ENCODE measurements around the gene RIN1.
"Not testable (repeated sequence)": the region's sequence is repeated elsewhere in the genome, so short reads cannot be mapped to it uniquely, and the experiment has no call there.

RIN1 gene

DNA sequence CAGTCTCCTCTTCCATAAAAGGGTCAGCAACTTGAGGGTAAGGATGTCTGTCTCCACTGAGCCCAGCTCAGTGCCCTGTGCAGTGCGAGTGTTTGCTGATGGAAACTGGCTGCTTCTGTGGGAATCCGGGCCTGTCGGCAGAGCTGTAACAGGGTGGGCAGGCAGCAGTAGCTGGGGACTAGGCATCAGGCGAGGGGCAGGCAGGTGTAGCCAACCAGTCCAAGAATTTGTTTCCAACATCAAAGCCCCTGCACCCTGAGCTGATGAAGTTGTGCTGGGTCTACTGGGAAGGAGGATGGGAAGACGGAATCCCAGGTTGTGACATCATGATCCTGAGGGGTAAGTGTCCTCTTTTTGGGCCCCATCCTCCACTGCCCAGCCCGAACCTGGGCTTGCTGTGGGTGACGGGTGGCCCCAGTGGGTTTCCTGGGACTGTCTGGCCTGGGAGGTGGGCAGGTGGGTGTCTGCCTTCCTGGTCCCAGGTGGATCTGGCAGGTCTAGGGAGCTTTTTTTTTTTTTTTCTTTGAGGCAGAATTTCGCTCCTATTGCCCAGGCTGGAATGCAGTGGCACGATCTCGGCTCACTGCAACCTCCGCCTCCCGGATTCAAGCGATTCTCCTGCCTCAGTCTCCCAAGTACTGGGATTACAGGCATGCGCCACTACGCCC is 24.3 kb upstream of the RIN1 start:
- DNase-seq (ENCODE audit: low spot score), result no peak

DNA sequence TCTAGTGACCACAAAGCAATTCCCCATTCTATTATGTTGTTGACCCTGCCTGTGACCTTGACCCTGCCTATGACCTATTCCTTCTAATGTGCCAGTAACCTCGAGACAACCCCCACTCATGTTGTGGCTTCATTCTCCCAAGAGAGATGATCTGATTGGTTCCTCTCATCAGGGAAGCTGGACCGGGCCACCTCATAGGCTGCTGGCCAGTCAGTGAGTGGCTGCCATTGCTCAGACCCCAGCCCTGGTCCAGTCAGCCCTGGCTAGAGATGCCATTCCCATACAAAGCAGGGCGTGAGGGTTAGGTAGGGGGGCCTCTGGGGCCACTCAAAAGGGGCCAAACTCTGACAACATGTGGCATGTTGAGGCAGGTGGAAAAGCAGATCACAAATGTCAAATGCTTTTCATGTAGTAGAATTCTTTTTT is 23.4 kb upstream of the RIN1 start:
- peak; percentile 65 for DNase-seq (ENCODE audit: low spot score)

DNA sequence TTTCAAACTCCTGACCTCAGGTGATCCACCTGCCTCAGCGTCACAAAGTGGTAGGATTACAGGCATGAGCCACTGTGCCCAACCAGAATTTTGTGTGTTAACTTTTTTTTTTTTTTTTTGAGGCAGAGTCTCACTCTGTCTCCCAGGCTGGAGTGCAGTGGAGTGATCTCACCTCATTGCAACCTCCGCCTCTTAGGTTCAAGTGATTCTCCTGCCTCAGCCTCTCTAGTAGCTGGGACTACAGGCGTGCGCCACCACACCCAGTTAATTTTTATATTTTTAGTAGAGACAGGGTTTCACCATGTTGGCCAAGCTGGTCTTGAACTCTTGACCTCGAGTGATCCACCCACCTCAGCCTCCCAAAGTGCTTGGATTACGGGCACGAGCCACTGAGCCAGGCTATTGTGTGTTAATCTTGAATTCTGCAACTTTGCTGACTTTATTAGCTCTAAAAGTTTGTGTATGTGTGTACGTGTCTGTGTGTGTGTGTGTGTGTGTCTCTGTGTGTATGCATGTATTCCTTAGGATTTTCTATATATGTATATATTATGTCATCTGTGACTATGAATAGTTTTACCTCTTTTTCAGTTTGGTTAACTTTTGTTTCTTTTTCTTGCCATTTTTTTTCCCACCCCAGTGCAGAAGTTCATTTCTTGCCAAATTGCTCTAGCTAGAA is 14.5 kb upstream of the RIN1 start:
- not testable (repeated sequence) for DNase-seq (ENCODE audit: low spot score)

DNA sequence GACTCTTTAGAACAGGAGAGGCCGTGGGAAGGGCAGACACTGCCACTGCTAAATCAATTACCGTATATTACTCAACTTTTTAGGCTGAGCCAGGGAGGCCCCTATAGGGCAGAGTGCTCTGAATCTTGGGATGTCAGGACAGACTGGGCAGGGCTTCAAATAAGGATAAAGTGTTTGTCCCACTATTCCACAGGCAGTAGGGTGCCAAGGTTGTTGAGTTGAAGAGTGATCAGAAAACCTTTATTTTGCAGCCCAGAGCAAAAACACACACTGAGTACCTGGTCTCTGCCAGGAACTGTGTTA is 12.8 kb upstream of the RIN1 start:
- no peak for DNase-seq (ENCODE audit: low spot score)

DNA sequence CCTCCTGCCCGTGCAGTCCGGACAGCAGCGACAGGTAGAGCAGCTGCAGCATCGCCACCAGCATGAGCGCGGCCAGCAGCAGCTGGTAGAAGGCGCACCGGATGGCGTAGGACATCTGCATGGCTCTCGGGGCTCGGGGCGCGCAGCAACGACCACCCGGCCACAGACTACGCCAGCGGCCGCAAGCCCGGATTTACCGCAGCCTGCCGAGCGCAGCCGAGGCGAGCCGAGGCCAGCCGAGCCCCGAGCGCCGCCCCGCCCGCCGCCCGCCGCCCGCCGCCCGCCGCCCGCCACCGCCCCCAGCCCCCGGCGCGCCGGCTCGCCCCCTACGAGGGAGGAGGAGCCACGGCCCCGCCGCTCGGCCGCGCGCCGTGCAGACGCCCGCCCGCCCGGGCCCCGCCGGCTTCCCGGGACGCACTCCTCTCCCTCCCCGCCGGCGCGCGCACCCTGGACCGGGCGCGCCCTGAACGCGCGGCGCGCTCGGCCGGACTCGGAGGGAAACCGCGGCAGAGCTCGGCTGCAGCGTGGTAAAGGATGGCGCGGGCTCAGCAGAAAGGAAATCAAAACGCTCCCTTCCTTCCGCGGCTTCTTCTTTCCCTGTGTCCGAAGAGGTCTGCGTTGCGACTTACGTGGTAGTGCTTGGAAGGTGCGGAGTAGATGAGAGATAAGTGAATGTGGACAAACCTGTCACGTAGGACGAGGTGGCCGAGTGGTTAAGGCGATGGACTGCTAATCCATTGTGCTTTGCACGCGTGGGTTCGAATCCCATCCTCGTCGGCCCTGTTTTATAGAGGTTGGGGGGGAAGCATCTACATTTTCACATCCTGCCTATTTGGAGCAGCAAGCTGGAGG is 11.4 kb upstream of the RIN1 start, which contains the start of gene B4GAT1:
Gene B4GAT1, minus strand, starts transcription at position 205 of the 852 bp plus-strand sequence. Its CDS starts 84 bp downstream, at position 121.
- DNase-seq (ENCODE audit: low spot score), result peak; percentile 86

DNA sequence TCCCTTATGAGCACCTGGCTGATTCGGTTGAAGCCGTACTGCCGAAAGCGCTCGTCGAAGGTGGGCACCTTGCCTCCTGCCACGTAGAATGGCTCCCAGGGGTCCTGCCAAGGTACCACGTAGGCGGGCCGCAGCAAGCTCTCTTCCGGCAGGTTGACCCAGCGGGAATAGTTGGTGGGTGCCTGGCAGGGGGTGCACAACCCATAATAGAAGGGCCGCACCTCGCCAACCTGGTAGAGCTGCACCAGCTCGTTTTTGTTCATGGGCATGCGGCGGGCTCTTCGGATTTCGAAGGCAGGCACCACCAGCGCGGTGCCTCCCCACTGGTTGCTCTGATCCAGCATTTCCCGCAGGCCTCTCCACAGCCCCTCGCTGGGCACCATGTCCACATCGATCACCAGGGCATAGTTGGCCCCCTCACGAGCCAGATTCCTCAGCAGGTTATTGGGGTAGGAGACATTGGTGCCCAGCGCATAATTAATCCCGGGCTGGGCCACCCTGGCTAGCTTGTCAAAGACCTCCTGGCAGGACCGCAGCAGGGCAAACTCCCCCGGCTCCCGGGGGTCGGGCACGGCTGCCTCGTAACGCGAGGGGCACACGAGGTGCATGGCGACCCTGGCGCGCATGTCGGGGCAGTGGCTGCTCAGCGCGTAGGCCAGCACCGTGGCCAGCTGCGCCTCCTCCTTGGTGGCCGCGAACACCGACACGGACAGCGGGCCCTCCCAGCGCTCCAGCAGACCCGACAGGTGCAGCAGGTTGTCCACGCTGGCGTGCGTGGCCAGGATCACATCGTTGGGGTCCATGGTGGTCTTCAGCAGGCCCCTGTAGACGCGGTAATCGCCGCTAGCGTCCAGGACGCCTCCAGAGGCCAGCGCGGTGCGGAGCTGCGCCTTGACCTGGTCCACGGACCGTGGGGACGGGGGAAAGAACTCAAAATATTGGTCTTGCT is 10.5 kb upstream of the RIN1 start:
- no peak for DNase-seq (ENCODE audit: low spot score)

DNA sequence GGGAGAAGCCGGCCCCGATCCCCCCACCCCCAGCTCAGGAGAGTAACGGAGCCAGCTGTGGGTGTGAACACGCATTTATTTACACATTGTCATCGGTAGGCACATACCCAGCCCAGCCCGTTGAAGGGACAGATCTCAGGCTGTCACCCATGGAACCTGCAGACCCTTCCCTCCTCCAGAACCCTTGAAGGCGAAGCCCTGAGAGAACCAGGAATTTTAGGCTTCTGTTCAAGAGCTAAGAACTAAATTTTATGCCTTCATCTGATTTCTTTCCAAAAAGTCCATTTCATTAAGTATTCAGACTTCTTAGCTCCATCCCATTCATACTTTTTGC is 9.0 kb upstream of the RIN1 start:
- DNase-seq (ENCODE audit: low spot score), result no peak

DNA sequence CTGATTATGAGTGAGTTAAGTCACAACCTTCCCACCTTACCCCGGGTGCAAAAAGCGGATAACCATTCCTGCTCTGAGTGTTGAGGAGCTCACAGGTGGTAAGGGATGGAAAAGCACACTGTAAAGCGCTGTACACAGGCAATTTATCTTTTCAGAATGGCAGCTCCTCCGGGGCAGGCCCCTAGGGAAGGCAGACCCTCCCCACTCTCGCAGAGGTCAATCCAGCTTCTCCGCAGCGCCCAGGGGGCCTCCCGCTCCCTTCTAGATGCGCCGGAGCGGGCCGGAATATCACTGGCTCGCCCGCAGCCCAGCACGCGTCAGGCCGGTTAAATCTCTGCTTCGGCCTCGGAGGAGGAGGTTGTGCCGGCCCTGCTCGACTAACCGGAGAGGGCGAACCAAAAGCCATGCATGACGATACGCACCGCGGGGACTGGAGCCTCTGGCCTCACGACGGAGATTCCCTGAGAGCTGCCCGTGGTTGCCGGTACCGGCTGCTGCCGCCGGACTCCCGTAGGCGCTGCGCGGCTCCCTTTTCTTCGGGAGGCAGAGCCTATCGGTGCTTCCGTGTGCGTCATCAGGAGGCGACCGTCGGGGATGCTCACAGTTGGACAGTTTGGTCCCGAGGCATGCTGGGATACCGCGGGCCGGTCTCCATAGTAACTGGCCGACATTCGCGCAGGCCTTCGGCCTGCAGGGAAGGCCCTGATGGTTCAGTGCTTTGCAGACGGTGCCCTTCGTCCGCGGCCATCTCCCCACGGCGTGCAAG is 8.5 kb upstream of the RIN1 start, which contains the start of gene BRMS1:
Gene BRMS1, minus strand, starts transcription at position 555 of the 766 bp plus-strand sequence. CDS start 2,870 bp downstream, outside the sequence.
- DNase-seq (ENCODE audit: low spot score), result peak; percentile 95

DNA sequence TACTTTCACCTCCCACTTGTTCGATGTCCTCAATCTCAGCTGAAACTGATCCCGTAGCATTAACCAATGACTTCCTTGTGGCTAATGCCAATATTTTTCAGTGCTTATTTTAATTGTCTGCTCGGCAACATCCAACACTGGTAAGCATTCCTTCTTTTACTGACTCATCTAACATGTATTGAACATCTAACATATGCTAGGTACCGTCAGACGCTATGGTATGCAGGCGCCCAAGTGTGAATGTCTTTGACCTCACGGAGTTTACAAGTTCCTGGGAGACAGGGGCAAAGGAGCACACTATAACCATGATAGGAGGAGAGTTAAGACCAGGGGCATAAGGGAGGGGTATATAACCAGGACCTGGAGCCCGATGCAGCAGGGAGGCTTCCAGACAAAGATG is 6.9 kb upstream of the RIN1 start:
- DNase-seq (ENCODE audit: low spot score), result no peak

DNA sequence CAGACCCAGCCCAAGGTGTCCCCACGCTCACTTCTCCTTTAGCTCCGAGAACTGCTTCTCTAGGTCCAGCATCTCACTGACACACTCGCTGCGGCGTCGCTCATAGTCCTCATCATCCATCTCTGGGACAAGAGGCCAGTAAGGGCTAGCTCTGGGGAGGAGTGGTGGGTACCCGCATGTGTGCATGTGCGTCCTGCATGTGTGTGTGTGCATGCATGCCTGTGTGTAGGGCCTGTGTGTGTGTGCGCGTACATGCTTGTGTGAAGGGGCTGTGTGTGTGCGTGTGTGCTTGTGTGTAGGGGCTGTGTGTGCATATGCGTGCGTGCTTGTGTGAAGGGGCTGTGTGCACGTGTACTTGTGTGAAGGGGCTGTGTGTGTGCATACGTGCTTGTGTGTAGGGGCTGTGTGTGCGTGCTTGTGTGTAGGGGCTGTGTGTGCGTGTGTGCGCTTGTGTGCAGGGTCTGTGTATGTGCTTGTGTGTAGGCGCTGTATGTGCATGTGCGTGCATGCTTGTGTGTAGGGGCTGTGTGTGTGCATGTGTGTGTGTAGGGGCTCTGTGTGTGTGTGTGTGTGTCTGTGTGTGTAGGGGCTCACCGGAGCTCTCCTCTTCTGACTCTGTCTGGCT is 5.4 kb upstream of the RIN1 start:
- DNase-seq (ENCODE audit: low spot score), result no peak

DNA sequence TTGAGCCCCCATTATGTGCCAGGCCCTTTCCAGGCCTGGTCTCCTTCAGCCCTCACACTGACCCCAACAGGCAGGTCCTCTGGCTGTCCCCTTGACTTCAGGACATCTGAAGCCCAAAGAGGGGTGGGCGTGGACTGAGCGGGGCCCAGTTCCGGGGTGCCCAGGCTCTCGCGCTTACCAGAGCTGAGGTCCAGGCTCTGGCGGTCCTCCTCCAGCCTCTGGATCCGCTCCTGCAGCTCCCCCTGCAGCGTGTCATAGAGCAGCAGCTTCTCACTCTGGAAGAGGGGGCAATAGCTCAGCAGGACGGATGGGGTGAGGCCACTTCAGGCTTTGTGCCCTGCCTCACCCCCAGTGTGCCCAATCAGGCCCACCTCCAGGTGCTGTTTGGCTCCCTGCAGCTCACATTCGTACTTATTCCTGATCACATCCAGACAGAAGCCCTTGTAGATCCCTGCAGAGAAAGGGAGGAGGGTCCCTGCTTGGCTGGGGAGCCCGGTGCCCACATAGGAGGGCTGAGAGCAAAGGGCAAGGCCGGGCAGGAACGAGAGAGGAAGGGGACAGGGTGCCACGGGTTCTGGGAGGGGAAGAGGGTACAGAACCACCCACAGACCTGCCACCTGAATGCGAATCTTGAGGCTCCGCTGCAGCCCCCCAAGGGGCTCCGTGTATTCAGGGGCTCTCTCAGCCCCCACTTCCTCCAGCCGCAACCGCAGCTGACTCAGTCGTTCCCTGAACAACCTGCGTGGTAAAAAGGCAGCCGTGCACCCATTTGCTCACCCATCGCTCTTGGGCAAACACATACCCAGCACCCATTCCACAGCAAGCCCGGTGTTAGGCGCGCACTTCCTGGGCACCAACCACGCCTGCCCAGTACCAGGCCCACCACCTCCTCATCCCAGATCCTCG is 4.6 kb upstream of the RIN1 start:
- no peak for DNase-seq (ENCODE audit: low spot score)

DNA sequence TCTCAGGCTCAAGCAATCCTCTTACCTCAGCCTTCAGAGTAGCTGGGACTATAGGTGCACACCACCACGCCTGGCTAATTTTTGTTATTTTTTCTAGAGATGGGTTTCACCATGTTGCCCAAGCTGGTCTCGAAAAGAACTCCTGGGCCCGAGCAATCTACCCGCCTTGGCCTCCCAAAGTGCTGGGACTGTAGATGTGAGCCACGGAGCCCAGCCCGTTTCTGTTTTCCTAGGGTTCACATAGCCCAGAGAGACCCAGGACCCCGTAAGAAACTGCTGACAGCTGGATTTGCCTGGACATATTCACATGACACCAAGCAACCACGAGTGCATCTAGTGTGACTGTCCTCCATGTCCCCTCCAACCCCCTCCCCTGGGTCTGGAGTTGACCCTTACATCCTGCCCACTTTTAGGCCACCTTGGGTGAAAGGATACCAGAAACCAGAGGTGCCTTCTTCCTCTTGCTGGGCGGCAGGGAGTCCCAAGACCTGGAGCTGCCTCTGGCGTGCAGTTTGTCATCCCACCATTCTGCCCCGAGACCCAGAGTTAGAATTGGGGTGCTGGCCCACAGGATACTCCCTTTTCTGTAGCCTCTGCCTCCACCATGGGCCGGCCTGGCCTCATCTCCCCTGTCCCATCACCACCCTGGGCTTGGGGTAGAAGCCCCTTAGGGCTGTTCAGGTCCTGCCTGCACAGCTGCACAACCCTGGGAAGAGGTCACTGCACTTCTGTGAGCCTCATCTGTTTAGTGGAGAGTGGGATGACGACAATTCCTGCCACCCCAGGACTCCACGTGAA is 3.7 kb upstream of the RIN1 start:
- no peak for DNase-seq (ENCODE audit: low spot score)

DNA sequence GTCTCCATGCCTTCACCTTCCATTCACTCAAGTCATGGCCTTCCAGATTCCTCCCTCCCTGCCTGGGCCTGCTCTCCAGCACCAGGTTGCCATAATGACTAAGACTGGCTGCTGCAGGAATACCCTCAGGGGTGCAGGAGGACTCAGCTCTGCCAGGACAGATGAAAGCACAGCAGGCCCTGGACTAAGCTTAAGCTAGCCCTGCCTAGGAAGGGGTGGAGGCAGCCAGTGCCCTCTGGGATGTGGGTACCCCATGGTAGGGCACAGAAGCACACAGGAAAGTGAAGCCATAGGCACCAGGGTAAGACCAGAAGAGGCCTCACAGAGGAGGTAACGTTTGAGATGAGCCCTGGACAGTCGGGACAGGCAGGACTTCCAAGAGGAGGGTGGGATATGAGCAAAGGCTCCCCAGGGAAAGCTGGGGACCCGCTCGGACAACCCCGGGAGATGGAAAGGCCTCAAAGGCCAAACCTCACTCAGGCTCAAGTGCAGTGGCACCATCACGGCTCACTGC is 3.0 kb upstream of the RIN1 start:
- no peak for DNase-seq (ENCODE audit: low spot score)

DNA sequence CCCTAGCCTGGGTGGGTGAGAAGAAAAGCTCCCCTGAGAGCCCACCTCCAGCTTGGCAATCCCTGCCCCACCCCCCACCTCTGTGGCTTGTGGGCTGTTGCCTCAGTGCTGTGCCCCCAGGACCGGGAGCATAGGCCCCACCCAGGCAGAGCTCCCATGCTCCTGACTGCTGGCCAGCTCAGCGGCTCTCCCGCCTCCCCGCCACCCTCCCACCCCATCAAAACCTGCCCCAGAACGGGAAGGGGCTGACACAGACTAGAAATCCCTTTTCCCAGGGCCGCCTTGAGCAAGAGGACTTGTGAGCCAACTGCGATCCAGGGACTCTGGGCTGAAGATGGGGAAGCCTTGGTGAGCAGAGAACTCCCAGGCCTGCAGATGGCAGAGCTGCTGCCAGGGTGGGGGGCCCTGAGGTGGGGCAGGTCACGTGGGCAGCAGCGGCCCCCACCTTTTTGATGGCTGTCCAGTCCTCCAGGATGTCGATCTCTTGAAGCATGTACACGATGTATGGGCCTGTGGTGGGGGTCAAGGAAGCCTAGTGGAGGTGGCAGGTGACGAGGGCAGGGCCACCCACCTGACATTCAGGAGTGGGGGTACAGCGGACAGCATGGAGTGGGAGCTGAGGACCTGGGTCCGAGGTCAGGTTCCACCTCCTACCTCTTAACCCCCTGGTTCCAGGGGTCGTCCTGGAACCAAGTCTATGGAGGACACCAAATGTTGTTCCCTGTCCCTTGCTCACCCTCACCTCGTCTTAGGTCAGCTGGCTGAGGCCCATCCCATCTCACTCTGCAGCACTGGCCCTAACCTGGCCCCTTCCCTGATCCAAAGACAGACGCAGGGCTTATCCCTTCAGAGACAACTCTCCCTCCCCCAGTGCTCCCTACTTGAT is 2.3 kb upstream of the RIN1 start:
- no peak for DNase-seq (ENCODE audit: low spot score)

DNA sequence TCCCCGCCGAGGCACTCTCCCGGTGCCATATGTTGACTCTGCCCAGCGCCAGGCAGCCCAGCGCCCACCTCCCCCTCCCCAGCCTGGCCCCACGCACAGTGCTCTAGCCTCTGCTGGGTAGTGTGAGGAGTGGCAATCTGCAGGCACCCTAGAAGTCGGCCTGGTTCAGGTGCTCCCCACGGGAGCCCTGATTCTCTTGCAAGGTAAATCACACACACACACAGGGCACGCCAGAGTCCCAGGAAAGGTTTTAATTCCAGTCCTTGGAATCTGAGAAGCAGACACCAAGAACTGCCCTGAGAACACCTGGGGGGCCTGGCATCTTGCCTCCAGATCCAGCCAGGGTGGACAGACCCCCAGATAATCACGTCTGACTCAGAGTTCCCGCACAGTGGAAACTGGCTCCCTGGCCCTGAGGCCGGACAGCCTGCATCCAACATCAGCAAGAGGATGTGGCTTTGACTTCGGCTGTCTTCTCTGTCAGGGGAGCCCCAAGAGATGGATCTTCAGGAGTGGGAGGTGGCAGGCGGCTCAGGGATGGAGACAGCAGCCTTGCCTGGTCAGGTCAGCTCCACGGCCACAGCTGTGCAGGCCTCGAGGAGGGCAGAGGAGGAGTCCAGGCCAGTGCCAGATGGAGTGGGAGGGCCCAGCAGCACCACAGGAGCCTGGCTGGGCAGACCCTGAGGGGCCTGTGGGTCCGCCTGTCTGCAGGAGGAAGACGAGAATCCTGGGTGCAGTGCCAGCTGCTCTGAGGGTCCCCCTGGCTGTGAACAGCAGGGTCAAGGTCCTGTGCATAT is 1.1 kb upstream of the RIN1 start:
- DNase-seq (ENCODE audit: low spot score), result no peak

DNA sequence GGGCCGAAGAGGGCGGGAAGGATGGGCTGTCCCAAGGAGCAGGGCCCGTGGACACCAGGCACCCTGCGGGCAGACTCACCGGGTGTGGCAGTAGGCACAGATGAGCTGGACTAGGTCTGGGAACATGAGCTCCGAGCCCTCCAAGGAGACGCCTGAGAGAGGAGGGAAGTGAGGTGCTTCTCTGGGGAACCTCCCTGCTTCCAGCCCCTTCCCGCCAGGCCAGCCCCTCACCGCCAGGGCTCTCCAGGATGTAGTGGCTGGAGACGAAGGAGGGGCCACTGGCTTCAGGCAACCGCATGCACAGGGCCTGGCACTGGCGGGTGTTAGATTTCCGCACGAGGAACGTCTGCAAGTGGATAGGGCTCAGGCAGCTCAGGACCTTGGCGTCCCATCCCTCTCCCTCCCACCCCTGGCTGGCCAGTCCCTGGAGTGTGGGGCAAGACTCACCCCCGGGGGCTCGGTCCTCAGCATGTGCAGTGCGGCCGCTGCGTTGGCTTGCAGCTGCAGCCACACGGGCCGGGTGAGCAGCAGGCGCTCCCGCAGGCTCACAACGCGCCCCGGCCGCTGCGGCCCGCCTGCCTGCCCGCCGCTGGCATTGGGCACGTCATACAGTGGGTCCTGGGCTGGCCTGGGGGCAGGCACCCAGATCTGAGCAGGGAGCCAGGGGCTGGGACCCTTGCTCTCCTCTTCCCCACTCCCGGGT is 552 bp downstream of the RIN1 start:
- peak; percentile 80 for DNase-seq (ENCODE audit: low spot score)
